HG02840 (cell line): Measurements from ENCODE around the gene GPAM.
"Not testable (repeated sequence)": the region's sequence is repeated elsewhere in the genome, so short reads cannot be mapped to it uniquely, and the experiment has no call there.

ENCODE experiments used
- ATAC-seq: cut with Tn5 transposase; IDR thresholded peaks from one replicate; pipeline ENCODE4 v1.9.1; 2021; ENCODE audit warnings: mild to moderate bottlenecking, moderate library complexity, moderate number of reproducible peaks; ENCODE audit not compliant: unreplicated experiment, low FRiP score

Gene GPAM, protein sequence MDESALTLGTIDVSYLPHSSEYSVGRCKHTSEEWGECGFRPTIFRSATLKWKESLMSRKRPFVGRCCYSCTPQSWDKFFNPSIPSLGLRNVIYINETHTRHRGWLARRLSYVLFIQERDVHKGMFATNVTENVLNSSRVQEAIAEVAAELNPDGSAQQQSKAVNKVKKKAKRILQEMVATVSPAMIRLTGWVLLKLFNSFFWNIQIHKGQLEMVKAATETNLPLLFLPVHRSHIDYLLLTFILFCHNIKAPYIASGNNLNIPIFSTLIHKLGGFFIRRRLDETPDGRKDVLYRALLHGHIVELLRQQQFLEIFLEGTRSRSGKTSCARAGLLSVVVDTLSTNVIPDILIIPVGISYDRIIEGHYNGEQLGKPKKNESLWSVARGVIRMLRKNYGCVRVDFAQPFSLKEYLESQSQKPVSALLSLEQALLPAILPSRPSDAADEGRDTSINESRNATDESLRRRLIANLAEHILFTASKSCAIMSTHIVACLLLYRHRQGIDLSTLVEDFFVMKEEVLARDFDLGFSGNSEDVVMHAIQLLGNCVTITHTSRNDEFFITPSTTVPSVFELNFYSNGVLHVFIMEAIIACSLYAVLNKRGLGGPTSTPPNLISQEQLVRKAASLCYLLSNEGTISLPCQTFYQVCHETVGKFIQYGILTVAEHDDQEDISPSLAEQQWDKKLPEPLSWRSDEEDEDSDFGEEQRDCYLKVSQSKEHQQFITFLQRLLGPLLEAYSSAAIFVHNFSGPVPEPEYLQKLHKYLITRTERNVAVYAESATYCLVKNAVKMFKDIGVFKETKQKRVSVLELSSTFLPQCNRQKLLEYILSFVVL

GRCh38 chr10:112183329-112184051 is at the start of gene GPAM:
Gene GPAM, minus strand, starts transcription at chr10:112183765. Its CDS starts 1,981 bp downstream, at chr10:112181784.
- peak; percentile 97 for ATAC-seq

GRCh38 chr10:112232670-112233069 is 49.1 kb upstream of the GPAM start:
- ATAC-seq, result no peak

- no peak for ATAC-seq
Observed at GRCh38 chr10:112231602-112232400, 48.2 kb upstream of the GPAM start.

DNA sequence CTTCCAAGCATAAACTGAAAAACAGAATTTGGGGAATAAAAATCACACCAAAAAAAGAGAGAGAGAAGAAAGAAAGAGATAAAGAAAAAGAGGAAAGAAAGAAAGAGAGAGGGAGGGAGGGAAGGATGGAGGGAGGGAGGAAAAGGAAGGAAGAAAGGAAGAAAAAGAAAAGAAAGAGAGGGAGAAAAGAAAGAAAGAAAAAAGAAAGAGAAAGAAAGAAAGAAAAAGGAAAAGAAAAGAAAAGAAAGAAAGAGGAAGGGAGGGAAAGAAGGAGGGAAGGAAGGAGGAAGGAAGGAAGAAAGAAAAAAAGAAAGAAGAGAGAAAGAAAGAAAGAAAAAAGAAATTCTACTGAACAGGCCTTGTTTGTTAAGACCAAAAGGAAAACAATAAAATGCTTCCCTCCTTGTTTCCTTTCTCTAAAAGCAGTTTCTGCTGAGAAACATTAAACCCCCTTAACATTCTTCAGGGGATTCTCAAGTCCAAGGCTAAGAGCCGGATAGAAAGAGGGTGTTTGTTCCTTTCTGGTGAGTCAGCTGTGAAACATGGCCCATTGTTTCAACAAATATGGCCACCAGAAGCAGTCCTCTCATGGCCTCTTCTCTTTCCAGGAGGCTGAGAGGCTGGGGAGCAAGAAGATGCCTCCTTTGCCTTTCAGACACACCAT is 46.9 kb upstream of the GPAM start:
- ATAC-seq, result no peak

DNA sequence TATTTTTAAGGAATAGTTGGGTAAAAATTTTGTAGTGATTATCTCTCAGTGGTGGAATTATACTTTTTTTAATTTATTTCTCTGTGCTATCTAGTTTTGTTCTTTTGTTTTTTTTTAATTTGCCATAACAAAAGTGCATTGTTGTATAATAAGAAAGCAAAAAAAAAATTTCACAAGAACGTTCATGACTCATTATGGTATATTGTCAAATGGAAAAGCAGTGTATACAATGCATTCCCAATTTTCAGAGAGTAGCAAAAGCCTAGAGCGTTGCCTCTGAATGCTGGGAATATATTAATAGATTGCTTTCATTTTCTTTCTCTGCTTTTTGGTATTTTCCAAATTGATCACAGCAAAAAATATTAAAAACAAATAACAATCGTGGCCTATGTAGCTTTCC is 46.3 kb upstream of the GPAM start:
- ATAC-seq, result no peak

DNA sequence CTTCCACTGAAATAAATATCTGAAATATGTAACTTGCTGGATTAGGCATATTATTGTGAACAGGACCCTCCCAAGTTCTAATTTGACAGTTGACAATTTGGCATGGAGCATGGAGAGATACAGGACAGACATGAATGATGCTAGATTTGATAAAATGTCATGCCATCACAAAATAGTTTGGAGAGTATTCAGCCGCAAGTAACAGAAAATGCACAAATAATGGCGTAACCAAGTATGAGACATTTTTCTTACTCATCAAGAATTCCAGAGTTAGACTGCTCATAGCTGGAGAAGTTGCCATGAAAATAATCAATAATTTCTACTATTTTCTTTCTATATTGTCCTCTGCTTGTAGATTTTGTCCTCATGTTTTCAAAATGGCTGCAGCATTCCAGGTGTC is 45.5 kb upstream of the GPAM start:
- ATAC-seq, result no peak

- ATAC-seq, result not testable (repeated sequence)
Observed at GRCh38 chr10:112228366-112229088, 45.0 kb upstream of the GPAM start.

- ATAC-seq, result no peak
Observed at GRCh38 chr10:112227331-112227987, 43.9 kb upstream of the GPAM start.

- no peak for ATAC-seq
Observed at GRCh38 chr10:112226439-112227248, 43.1 kb upstream of the GPAM start.

DNA sequence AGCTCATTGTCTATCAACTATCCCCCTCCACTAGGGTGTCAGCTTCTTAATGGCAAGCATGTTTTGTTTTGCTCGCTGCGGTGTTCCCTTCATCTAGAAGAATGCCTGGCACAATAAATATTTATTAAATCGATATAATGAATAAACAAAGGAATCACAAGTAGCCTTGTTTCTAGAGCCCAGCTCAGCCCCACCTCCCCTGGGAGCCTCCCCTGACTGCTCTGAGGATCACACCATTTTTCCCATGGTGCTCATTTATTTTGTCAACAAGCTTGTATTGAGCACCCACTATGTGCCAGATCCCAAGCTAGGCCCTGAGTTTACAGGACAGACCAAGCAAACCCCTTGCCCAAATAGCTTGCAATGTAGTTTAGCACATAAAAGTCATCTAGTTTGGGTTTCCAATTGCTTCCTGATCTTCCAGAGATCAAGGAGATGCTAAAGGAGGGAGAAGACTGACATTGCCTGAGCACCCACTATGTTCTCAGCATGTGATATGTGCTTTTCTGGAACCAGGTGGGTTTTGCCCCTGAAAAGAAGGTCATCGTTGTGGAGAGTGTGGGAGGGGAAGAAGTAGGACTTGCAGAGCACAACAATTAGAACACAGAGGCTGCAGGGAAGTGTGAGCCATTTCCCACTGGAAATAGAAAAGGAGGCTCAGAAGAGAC is 42.3 kb upstream of the GPAM start:
- ATAC-seq, result no peak

- no peak for ATAC-seq
Observed at GRCh38 chr10:112224933-112225529, 41.5 kb upstream of the GPAM start.

DNA sequence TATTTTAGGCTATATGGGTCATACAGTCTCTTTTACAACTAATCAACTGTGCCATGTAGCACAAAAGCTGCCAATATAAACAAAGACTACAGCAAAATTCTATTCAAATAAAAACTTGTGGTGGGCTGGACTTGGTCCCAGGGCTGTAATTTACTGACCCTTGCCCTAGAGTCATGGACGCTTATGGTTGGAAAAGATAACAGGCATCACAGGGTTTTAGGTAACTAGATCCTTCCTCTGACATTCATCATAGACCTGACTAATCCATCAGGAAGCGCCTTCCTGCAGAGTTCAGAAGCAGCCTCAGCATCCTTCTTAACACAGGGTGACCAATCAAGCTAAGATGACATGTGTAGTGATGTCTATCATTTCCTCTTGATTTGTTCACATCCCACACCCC is 40.2 kb upstream of the GPAM start:
- ATAC-seq, result no peak

DNA sequence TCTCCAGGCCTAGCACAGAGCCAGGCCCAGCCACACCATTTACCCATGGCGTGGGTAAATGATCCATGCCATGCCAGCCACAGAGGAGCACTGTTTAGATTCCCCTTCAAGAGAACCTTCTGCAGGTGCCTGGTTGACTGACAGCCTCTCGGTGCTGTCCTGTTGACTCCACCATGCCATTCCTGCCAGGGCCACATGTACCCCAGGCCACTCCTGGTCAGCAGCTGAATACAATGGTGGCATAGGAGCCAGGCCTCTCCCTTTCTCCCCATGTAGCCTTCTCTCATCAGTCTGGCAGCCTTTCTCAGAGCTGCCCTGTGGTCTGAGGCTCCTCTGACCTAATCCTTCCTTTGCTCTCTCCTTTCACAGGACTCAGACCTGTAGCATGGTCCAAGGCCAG is 39.2 kb upstream of the GPAM start:
- ATAC-seq, result no peak

- no peak for ATAC-seq
Observed at GRCh38 chr10:112221545-112221944, 38.0 kb upstream of the GPAM start.

- ATAC-seq, result no peak
Observed at GRCh38 chr10:112218960-112219359, 35.4 kb upstream of the GPAM start.

DNA sequence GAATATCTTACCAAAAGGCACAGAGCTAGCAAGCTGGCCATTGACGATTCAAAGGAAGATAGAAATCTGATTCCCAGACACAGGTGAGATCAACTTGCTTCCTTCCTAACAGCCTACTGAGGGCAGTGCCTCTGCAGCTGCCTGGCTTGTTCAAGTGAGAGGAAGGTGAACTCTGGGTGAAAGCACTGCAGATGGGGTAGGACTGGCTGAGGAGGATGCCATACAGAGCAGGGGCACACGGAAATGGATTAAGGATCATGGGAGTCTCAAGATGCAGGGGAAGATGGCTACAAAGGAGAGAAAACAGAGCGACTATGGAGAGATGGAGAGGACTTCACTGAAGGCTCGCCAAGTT is 34.4 kb upstream of the GPAM start:
- no peak for ATAC-seq
